ENCODE measurements around the gene MAB21L4. TPM values are rescaled to one million over a fixed set of nuclear protein-coding genes. Genes with fewer than 3 reads are reported as not detected.

The MAB21L4 gene
- total RNA-seq, 1 donor from 2014 or later = not detected

DNA sequence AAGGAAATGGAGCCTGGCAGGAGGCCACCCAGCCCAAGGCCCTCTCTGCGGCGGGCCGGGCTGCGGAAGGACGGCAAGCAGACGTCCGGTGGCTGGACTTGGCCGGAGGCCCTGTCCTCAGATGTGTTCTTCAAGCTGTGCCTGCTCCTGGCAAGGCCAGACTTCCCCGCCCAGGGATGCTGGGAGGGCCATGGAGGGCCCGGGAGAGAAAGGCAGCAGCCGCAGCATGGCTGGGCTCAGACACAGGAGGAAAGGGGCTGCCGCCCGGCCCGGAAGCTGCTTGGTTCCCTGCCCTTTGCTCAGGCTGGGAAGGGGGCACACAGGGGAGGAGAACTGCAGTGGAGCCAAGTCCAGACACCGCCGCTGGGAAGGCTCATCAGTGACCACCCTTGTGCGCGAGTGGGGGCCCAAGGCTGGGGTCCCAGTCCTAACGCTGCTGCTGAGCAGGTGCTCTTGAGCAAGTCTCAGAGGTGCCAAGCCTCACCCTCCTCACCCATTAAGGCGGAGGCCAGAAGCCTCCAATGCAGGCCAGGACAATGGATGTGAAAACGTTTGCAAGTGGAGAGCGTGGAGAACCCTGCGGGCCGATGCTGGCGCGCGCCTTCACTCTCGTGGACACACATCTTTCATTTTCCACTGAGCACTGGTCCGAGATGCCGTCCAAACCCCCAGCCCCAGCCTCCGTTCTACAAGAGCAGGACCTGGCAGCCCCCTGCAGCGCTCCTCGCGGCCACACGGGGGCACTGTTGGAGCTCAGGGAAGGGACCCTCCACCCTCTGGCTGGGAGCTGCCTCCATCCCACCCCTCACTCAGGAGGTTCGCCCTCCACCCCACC is 18.1 kb upstream of the MAB21L4 start:
- no peak overlapping the region for H3K4me3 Mint-ChIP-seq
- TF ChIP-seq, protein P1, sequence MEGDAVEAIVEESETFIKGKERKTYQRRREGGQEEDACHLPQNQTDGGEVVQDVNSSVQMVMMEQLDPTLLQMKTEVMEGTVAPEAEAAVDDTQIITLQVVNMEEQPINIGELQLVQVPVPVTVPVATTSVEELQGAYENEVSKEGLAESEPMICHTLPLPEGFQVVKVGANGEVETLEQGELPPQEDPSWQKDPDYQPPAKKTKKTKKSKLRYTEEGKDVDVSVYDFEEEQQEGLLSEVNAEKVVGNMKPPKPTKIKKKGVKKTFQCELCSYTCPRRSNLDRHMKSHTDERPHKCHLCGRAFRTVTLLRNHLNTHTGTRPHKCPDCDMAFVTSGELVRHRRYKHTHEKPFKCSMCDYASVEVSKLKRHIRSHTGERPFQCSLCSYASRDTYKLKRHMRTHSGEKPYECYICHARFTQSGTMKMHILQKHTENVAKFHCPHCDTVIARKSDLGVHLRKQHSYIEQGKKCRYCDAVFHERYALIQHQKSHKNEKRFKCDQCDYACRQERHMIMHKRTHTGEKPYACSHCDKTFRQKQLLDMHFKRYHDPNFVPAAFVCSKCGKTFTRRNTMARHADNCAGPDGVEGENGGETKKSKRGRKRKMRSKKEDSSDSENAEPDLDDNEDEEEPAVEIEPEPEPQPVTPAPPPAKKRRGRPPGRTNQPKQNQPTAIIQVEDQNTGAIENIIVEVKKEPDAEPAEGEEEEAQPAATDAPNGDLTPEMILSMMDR (conservative IDR thresholded peaks at IDR 0.05) = peak; percentile 92
- peaks cover 27% of the 10 kb centered on the region for H3K27me3 Mint-ChIP-seq (ENCODE audit: low read depth)
- peak; percentile 92 for DNase-seq (ENCODE audit: low read depth, low spot score)
- H3K27ac Mint-ChIP-seq (ENCODE audit: unreplicated experiment) = no peak overlapping the region
- H3K4me1 Mint-ChIP-seq = no peaks in the 10 kb centered on the region
- no peaks in the 10 kb centered on the region for H3K36me3 Mint-ChIP-seq (ENCODE audit: low read depth)
- no peaks in the 10 kb centered on the region for H3K9me3 Mint-ChIP-seq

DNA sequence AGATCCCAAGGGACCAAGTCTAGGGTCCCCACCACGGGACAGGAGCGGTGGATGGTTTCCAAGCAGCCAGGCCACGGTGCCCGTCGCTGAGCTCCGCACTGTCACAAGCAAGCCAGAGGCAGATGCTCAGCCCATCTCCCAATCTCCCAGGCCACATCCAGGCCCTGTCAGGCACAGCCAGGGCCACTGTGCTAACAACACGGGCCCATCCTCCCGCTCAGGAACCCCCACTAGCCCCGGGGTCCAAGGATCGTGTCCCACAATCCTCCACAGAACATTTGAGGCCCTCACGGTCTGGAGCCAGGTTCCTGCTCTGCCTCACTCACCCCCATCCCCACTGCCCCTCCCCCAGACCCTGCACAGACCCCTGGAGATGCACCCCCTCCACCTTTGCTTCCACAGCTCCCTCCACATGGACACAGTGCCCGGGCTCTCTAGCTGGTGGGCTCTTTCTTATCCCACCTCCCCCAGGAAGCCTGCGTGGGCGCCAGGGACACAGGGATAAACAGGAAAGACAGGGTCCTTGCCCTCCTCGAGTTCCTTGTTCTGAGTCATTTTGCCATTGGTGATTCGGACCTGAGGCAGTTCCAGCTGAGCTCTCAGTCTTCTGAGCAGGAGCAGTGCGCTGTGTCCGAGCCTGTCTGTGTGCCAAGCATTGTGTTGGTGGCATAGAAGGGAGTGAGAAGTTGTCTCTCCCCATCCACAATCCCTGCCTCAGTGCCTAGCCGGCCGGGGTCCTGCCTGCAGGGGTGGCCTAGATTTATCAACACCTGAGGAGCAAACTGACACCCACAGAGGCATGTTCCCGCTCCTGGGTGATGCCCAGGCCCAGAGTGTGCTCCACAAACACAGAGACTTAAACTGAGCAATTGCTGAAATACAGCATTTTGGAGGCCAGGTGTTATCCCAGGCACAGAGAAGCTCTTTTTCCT is 17.2 kb upstream of the MAB21L4 start:
- TF ChIP-seq, protein P1 (conservative IDR thresholded peaks at IDR 0.05) = no peak
- peaks cover 27% of the 10 kb centered on the region for H3K27me3 Mint-ChIP-seq (ENCODE audit: low read depth)

DNA sequence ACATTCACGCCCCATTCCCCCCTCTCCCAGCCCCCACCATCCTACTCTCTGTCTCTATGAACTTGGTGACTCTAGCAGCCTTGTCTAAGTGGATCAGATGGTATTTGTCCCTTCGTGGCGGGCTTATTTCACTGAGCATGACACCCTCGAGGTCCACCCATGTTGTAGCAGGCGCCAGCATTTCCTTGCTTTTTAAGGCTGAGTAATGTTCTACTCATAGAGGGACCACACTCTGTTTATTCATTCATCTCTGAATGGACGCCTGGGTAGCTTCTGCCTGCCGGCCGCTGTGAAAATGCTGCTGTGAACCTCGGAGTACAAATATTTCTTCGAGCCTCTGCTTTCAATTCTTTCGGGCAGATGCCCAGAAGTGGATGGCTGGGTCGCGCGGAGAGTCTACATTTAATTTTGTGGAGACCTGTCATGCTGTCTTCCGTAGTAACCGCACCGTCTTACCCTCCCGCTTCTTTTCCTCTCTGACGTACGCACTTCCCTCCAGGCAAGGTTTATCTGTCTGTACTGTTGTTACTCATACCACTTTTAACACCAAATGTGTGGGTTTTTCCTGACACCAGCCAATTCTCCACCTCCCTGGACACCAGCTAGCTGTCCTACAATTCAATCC is 15.8 kb upstream of the MAB21L4 start:
- Mint-ChIP-seq H3K4me1 (no peaks in the 10 kb centered on the region), H3K27me3 (ENCODE audit: low read depth) (peaks cover 29% of the 10 kb centered on the region), H3K9me3 (no peaks in the 10 kb centered on the region), H3K4me3 (no peak overlapping the region), H3K36me3 (ENCODE audit: low read depth) (no peaks in the 10 kb centered on the region), H3K27ac (ENCODE audit: unreplicated experiment) (no peak overlapping the region)
- TF ChIP-seq, protein P1 (conservative IDR thresholded peaks at IDR 0.05) = no peak
- no peak for DNase-seq (ENCODE audit: low read depth, low spot score)

More for the DNA sequence above, 17.2 kb upstream of the MAB21L4 start:
- H3K36me3 Mint-ChIP-seq (ENCODE audit: low read depth) = no peaks in the 10 kb centered on the region
- no peak for DNase-seq (ENCODE audit: low read depth, low spot score)
- H3K9me3 Mint-ChIP-seq = no peaks in the 10 kb centered on the region
- H3K4me1 Mint-ChIP-seq = no peaks in the 10 kb centered on the region
- no peak overlapping the region for H3K4me3 Mint-ChIP-seq
- H3K27ac Mint-ChIP-seq (ENCODE audit: unreplicated experiment) = no peak overlapping the region

DNA sequence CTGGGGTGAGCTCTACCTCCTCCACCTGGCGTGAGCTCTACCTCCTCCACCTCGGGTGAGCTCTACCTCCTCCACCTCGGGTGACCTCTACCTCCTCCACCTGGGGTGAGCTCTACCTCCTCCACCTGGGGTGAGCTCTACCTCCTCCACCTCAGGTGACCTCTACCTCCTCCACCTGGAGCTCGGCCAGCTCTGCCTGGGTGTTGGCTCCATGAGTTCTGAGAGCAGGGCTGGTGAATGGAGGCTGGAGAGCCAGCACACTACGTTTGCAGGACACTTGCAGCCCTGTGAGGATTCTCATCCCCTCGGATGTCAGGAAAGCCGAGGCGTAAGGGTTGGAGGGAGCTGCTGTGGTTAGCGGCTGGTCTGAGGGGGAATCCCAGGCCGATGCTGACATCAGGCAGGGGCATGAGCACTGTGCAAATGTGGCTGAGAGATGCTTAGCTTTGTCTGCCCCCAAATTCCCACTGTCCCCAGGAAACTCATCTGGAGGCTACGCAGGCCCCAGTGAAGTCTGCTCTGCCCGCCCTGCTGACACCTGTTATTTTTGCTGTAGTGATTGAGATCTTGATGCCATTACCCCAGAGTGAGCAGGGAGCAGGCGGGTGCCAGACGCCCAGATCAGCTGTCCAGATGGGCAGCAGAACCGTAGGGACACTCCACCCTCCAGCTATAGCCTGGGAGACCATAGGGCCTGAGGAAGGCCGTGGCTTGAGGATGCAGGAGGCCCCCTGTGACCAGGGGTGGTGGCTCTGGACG is 13.4 kb upstream of the MAB21L4 start:
- Mint-ChIP-seq H3K4me3 (no peak overlapping the region), H3K36me3 (ENCODE audit: low read depth) (no peaks in the 10 kb centered on the region), H3K27me3 (ENCODE audit: low read depth) (peaks cover 25% of the 10 kb centered on the region), H3K27ac (ENCODE audit: unreplicated experiment) (no peak overlapping the region), H3K4me1 (no peaks in the 10 kb centered on the region), H3K9me3 (no peaks in the 10 kb centered on the region)
- TF ChIP-seq, protein P1 (conservative IDR thresholded peaks at IDR 0.05) = no peak
- no peak for DNase-seq (ENCODE audit: low read depth, low spot score)

All from neural crest cell (in vitro differentiated cells).